Thyroid gland (tissue), 4 donors: ENCODE measurements around the gene LRRC53.

Experiments used
- POLR2A ChIP-seq, 2 donors: fragments of 450-650 bp; IDR thresholded peaks; one replicate each; pipeline ENCODE4 v1.6.1; 2017; ENCODE audit warnings: antibody characterized with exemption in 2 of 2, mild to moderate bottlenecking in 2 of 2, moderate library complexity in 1 of 2
- TF ChIP-seq, protein P1 (sequence below), 6 experiments: fragments of 200-600 bp in 3 of 6; fragments of 450-650 bp in 3 of 6; sonication (generic) in 3 of 6; IDR thresholded peaks; one replicate each; pipeline ENCODE4 v1.5.1; 2016 to 2019; ENCODE audit warnings: antibody characterized with exemption in 6 of 6, mild to moderate bottlenecking in 2 of 6, inconsistent platforms in 1 of 6, moderate library complexity in 1 of 6

DNA sequence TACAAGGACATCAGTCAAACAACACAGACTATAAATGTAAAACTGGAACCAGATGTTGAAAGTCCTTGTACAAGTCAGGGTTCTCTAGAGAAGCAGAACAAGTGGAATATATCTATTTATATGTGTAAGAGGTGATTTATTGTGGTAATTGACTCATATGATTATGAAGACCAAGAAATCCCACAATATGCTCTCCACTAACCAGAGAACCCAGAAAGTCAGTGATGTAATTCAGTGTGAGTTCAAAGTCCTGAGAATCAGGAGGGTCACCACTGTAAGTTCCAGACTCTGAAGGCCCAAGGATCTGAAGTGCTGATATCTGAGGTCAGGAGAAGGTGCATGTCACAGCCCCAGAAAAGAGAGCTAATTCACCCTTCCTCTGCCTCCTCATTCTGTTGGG lies 57.0 kb downstream of the LRRC53 start:
- TF ChIP-seq, protein P1, sequence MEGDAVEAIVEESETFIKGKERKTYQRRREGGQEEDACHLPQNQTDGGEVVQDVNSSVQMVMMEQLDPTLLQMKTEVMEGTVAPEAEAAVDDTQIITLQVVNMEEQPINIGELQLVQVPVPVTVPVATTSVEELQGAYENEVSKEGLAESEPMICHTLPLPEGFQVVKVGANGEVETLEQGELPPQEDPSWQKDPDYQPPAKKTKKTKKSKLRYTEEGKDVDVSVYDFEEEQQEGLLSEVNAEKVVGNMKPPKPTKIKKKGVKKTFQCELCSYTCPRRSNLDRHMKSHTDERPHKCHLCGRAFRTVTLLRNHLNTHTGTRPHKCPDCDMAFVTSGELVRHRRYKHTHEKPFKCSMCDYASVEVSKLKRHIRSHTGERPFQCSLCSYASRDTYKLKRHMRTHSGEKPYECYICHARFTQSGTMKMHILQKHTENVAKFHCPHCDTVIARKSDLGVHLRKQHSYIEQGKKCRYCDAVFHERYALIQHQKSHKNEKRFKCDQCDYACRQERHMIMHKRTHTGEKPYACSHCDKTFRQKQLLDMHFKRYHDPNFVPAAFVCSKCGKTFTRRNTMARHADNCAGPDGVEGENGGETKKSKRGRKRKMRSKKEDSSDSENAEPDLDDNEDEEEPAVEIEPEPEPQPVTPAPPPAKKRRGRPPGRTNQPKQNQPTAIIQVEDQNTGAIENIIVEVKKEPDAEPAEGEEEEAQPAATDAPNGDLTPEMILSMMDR (IDR thresholded peaks at IDR 0.05) = no peak
- no peak for TF ChIP-seq POLR2A (IDR thresholded peaks at IDR 0.05)
